ENCODE measurements around the gene OR10A3.

The OR10A3 gene

DNA sequence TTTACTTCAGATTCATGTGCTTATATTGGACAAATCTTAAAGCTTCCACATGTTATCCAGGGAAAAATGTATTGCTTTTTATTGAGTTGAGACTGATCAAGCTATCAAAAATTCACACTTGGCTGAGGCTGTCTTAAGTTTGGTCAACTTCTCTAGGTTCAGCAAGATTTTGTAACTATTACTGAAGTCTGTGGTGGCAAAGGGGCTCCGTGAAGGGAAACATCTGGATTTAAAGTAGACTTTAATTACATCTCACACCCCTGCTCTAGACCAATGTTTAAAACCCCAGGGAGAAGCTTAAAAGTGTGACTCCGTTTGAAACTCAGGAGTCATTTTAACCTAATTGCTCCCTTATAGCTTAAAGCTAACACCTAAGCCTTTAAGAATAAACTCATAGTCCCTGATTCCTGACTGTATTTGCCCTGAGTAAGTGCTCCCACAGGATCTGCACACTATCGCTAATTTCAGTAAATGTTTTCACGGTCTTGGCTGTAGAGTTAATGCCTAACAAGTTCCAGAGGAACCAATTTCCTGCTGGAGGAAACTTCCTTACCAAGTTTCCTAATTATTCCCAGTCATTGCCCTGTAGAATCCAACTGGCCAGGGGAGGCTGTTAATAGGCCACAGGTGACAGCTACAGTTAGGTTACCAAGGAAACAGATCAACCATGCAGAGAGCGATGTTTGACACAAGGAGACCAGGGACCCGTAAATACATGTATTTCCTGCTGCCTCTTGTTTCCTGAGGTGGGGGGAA, 50.9 kb downstream of the OR10A3 start:
- peak; percentile 35 for DNase-seq

DNA sequence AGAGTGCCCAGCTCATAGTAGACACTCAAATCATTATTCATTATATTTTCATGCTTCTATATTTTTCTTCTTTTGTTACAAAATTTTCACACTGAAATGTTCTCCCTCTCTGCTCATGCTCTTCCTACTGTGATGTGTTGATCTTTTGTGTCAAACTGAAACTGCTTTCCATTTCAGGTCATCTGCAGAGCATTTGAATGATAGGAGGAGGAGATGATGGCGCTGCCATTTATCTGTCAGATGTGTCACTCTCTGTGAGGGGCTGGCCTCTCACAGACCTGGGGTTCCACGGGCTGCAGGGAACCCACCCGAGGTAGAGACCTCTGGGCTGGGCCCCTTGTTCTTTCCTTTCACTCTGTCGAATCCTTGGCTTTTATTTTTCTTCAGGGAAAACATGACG, 51.5 kb downstream of the OR10A3 start:
- DNase-seq = no peak
